MM.1S (cell line): ENCODE measurements around the gene THADA.

Source experiments
- DNase-seq: peaks from one replicate; pipeline ENCODE4 v3.0.0-alpha.2; 2015
- H2AFZ ChIP-seq: fragments of 300-600 bp; sonication (generic); 2 replicates; pipeline ENCODE4 v1.6.0; 2016; ENCODE audit warnings: antibody characterized with exemption, low read length
- H3F3A ChIP-seq: fragments of 300-600 bp; sonication (generic); 2 replicates; pipeline ENCODE4 v1.6.1; 2016; ENCODE audit warnings: mild to moderate bottlenecking, antibody characterized with exemption, low read length, moderate library complexity, mixed read lengths; ENCODE audit not compliant: insufficient read depth
- H3K27ac ChIP-seq: fragments of 300-600 bp; sonication (generic); 2 replicates; pipeline ENCODE4 v1.5.1; 2016; ENCODE audit warnings: mild to moderate bottlenecking, low read length
- H3K27me3 ChIP-seq: fragments of 300-600 bp; sonication (generic); replicated peaks from 2 replicates; pipeline ENCODE4 v1.6.0; 2016; ENCODE audit warnings: low read length; ENCODE audit not compliant: insufficient read depth
- H3K36me3 ChIP-seq: fragments of 300-600 bp; sonication (generic); replicated peaks from 2 replicates; pipeline ENCODE4 v1.6.1; 2016; ENCODE audit warnings: mild to moderate bottlenecking, low read length, mixed read lengths; ENCODE audit not compliant: insufficient read depth
- H3K4me1 ChIP-seq: fragments of 300-600 bp; sonication (generic); 2 replicates; pipeline ENCODE4 v1.6.1; 2016; ENCODE audit warnings: low read length, mixed read lengths
- H3K4me2 ChIP-seq: fragments of 300-600 bp; sonication (generic); 2 replicates; pipeline ENCODE4 v1.6.0; 2016; ENCODE audit warnings: low read depth, low read length
- H3K4me3 ChIP-seq: fragments of 300-600 bp; sonication (generic); 2 replicates; pipeline ENCODE4 v1.5.1; 2016; ENCODE audit warnings: low read length, mixed read lengths
- H3K79me2 ChIP-seq: fragments of 300-600 bp; sonication (generic); 2 replicates; pipeline ENCODE4 v1.6.1; 2016; ENCODE audit warnings: mixed run types, low read length, mixed read lengths
- H3K9ac ChIP-seq: fragments of 300-600 bp; sonication (generic); 2 replicates; pipeline ENCODE4 v1.6.1; 2016; ENCODE audit warnings: low read length, mixed read lengths
- H3K9me2 ChIP-seq: fragments of 300-600 bp; sonication (generic); replicated peaks from 2 replicates; pipeline ENCODE4 v1.6.1; 2016; ENCODE audit warnings: mild to moderate bottlenecking, low read length, mixed read lengths; ENCODE audit not compliant: insufficient read depth
- H3K9me3 ChIP-seq: fragments of 300-600 bp; sonication (generic); replicated peaks from 2 replicates; pipeline ENCODE4 v1.6.1; 2016; ENCODE audit warnings: mild to moderate bottlenecking, low read length, mixed read lengths; ENCODE audit not compliant: insufficient read depth
- H4K20me1 ChIP-seq: fragments of 300-600 bp; sonication (generic); 2 replicates; pipeline ENCODE4 v1.6.1; 2016; ENCODE audit warnings: mild to moderate bottlenecking, low read length, moderate library complexity, mixed read lengths; ENCODE audit not compliant: insufficient read depth
- CTCF ChIP-seq: fragments of 300-600 bp; sonication (generic); IDR thresholded peaks from 2 replicates; pipeline ENCODE4 v1.5.1; 2016; ENCODE audit warnings: antibody characterized with exemption, low read length, mixed read lengths
- EZH2 ChIP-seq: fragments of 300-600 bp; sonication (generic); optimal IDR thresholded peaks from 2 replicates; pipeline ENCODE3; 2017; ENCODE audit warnings: low read depth, mild to moderate bottlenecking, antibody characterized with exemption, low read length, mixed read lengths
- EZH2phosphoT487 ChIP-seq: fragments of 300-600 bp; sonication (generic); IDR thresholded peaks from 2 replicates; pipeline ENCODE4 v1.6.1; 2018; ENCODE audit warnings: antibody characterized with exemption, low read length

THADA gene

DNA sequence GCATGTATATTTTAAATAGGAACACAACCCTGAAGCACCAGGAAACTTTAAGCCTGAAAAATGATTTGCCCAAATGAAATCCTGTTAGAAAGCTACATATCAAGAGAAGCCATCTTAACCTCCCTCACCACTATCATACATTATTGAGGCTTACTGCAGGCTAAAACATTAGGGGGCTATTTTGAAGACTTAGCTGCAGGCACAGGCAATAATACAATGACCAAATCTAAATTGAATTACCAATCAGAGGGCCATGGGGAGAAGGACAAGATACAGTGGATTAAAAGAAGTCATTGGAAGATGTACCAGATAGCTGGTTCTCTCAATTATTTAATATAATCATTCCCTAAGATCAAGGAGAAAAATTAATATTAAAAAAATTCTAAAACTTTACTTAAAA, 73.7 kb downstream of the THADA start:
- no peaks in the 10 kb centered on the region for H4K20me1 ChIP-seq
- peaks cover 10% of the 10 kb centered on the region for H3K4me1 ChIP-seq
- H3K9me3 ChIP-seq = no peaks in the 10 kb centered on the region
- no peaks in the 10 kb centered on the region for H3K27me3 ChIP-seq
- no peak overlapping the region for H2AFZ ChIP-seq
- H3K9ac ChIP-seq = no peak overlapping the region
- no peak overlapping the region for H3K27ac ChIP-seq
- no peak overlapping the region for H3K4me2 ChIP-seq
- no peaks in the 10 kb centered on the region for H3K9me2 ChIP-seq
- H3F3A ChIP-seq = peaks cover 4% of the 10 kb centered on the region; the same call in 1 of the 2 replicates
- H3K79me2 ChIP-seq = no peaks in the 10 kb centered on the region
- no peak for TF ChIP-seq EZH2phosphoT487
- no peak for TF ChIP-seq EZH2
- no peak for TF ChIP-seq CTCF
- no peak for DNase-seq
- no peak overlapping the region for H3K4me3 ChIP-seq
- H3K36me3 ChIP-seq = no peaks in the 10 kb centered on the region

- H3K9me2 ChIP-seq = no peaks in the 10 kb centered on the region
- no peak overlapping the region for H3K4me3 ChIP-seq
- no peaks in the 10 kb centered on the region for H3K27me3 ChIP-seq
- DNase-seq = no peak
- H3F3A ChIP-seq = peaks cover 4% of the 10 kb centered on the region; the same call in 1 of the 2 replicates
- no peaks in the 10 kb centered on the region for H4K20me1 ChIP-seq
- no peaks in the 10 kb centered on the region for H3K36me3 ChIP-seq
- H3K9ac ChIP-seq = no peak overlapping the region
- H3K27ac ChIP-seq = no peak overlapping the region
- H3K4me1 ChIP-seq = peaks cover 10% of the 10 kb centered on the region
- TF ChIP-seq CTCF (no peak), EZH2 (no peak), EZH2phosphoT487 (no peak)
- no peak overlapping the region for H2AFZ ChIP-seq
- no peaks in the 10 kb centered on the region for H3K79me2 ChIP-seq
- no peaks in the 10 kb centered on the region for H3K9me3 ChIP-seq
- no peak overlapping the region for H3K4me2 ChIP-seq
Measured at GRCh38 chr2:43521568-43521967, 74.3 kb downstream of the THADA start.

GRCh38 chr2:43520919-43521318, 74.9 kb downstream of the THADA start:
- Histone ChIP-seq H3K9ac (no peak overlapping the region), H3K36me3 (no peaks in the 10 kb centered on the region), H3K27ac (no peak overlapping the region), H3K4me3 (no peak overlapping the region), H3K79me2 (no peaks in the 10 kb centered on the region), H3K27me3 (no peaks in the 10 kb centered on the region), H2AFZ (no peak overlapping the region), H3F3A (peaks cover 4% of the 10 kb centered on the region; the same call in 1 of the 2 replicates), H3K9me3 (no peaks in the 10 kb centered on the region), H3K4me2 (no peak overlapping the region), H4K20me1 (no peaks in the 10 kb centered on the region), H3K9me2 (no peaks in the 10 kb centered on the region), H3K4me1 (peaks cover 10% of the 10 kb centered on the region)
- DNase-seq = no peak
- TF ChIP-seq EZH2phosphoT487 = no peak
- TF ChIP-seq CTCF = no peak
